ENCODE results near the gene CCDC15. TPM values are rescaled to one million over a fixed set of nuclear protein-coding genes. Genes with fewer than 3 reads are reported as not detected.

The CCDC15 gene
- total RNA-seq, 2 experiments from 2014 or later: 4.2 to 4.8 TPM

DNA sequence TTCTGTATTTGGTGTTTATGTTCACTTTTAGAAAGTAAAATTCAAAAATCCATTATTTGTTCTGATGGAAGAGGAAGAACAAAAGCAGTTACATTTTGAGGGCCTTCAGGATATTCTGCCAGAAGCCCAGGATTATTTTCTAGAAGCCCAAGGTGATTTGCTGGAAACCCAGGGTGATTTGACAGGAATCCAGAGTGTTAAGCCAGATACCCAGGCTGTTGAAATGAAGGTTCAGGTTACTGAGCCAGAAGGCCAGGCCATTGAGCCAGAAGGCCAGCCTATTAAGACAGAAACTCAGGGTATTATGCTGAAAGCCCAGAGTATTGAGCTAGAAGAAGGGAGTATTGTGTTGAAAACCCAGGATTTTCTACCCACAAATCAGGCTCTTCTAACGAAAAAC lies 33.1 kb downstream of the CCDC15 start:
- TF ChIP-seq, protein P1, sequence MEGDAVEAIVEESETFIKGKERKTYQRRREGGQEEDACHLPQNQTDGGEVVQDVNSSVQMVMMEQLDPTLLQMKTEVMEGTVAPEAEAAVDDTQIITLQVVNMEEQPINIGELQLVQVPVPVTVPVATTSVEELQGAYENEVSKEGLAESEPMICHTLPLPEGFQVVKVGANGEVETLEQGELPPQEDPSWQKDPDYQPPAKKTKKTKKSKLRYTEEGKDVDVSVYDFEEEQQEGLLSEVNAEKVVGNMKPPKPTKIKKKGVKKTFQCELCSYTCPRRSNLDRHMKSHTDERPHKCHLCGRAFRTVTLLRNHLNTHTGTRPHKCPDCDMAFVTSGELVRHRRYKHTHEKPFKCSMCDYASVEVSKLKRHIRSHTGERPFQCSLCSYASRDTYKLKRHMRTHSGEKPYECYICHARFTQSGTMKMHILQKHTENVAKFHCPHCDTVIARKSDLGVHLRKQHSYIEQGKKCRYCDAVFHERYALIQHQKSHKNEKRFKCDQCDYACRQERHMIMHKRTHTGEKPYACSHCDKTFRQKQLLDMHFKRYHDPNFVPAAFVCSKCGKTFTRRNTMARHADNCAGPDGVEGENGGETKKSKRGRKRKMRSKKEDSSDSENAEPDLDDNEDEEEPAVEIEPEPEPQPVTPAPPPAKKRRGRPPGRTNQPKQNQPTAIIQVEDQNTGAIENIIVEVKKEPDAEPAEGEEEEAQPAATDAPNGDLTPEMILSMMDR (IDR thresholded peaks at IDR 0.05): no peak
- no peak overlapping the region for H3K27ac Mint-ChIP-seq
- H3K36me3 Mint-ChIP-seq (ENCODE audit: low read depth): peaks cover 25% of the 10 kb centered on the region
- POLR2A ChIA-PET: no interaction called here
- CTCF ChIA-PET: no interaction called here
- no peak for ATAC-seq
- DNase-seq: no peak
- no peak overlapping the region for H3K4me3 Mint-ChIP-seq
- H3K27me3 Mint-ChIP-seq: no peaks in the 10 kb centered on the region
- no peaks in the 10 kb centered on the region for H3K4me1 Mint-ChIP-seq (ENCODE audit: low read depth)
- intact Hi-C loops (cut with micrococcal nuclease): no loop called here
- peaks cover 3% of the 10 kb centered on the region for H3K9me3 Mint-ChIP-seq

GRCh38 chr11:124988063-124988462 lies 34.1 kb downstream of the CCDC15 start:
- ChIA-PET CTCF (no interaction called here), POLR2A (no interaction called here)
- Mint-ChIP-seq H3K36me3 (ENCODE audit: low read depth) (peaks cover 16% of the 10 kb centered on the region), H3K4me1 (ENCODE audit: low read depth) (no peaks in the 10 kb centered on the region), H3K27me3 (no peaks in the 10 kb centered on the region), H3K9me3 (no peaks in the 10 kb centered on the region), H3K27ac (no peak overlapping the region), H3K4me3 (no peak overlapping the region)
- intact Hi-C loops (cut with micrococcal nuclease): no loop called here
- TF ChIP-seq, protein P1 (IDR thresholded peaks at IDR 0.05): no peak
- ATAC-seq (no peak), DNase-seq (no peak)

DNA sequence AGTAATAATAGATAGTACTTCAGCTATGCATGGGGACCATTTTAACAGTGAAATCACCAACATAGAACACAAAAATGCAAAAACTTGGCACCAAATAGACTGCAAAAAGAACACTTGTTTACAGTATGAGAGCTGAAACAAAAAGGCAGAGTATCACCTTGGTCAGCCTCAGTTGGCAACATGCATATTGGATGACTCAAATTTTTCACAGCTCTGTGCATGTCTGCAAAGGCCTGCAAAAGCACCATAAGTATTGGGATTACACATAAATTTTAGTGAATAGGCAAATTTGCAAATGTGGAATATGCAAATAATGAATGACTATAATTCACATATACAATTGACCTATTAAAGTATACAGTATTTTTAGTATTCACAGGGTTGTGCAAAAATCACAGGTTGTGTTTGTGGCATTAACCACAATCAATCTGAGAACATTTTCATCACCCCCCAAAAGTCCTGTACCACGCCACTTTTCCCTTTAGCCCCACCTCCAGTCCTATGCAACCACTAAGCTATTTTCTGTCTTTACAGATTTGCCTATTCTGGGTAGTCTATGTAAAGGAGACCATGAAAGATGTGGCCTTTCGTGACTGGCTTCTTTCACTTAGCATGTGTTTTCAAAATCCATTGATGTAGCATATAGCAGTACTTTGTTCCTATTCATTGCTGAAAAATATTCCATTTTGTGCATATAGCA lies 47.2 kb downstream of the CCDC15 start:
- ChIA-PET CTCF (no interaction called here), POLR2A (no interaction called here)
- Mint-ChIP-seq H3K36me3 (ENCODE audit: low read depth) (peaks cover 32% of the 10 kb centered on the region), H3K9me3 (peaks cover 7% of the 10 kb centered on the region), H3K27ac (no peak overlapping the region), H3K27me3 (no peaks in the 10 kb centered on the region), H3K4me3 (no peak overlapping the region), H3K4me1 (ENCODE audit: low read depth) (no peaks in the 10 kb centered on the region)
- intact Hi-C loops (cut with micrococcal nuclease): no loop called here
- ATAC-seq (no peak), DNase-seq (no peak)
- TF ChIP-seq, protein P1 (IDR thresholded peaks at IDR 0.05): no peak

DNA sequence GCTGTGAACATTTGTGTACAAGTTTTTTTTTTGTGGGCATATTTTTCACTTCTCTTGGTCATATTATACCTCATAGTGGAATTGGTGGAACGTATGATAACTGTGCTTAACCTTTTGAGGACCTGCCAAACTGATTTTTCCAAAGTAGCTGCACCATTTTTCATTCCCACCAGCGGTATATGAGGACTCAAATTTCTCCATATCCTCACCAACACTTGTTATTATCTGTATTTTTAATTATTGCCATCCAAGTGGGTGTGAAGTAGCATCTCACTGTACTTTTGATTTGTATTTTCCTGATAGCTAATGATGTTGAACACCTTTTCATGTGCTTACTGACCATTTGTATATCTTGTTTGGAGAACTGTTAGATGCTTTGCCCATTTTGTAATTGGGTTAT lies 47.8 kb downstream of the CCDC15 start:
- H3K9me3 Mint-ChIP-seq: peaks cover 7% of the 10 kb centered on the region
- ChIA-PET POLR2A (no interaction called here), CTCF (no interaction called here)
- TF ChIP-seq, protein P1 (IDR thresholded peaks at IDR 0.05): no peak
- intact Hi-C loops (cut with micrococcal nuclease): no loop called here
- no peak for ATAC-seq
- H3K4me3 Mint-ChIP-seq: no peak overlapping the region
- DNase-seq: no peak
- peaks cover 37% of the 10 kb centered on the region for H3K36me3 Mint-ChIP-seq (ENCODE audit: low read depth)
- H3K27ac Mint-ChIP-seq: no peak overlapping the region
- H3K27me3 Mint-ChIP-seq: no peaks in the 10 kb centered on the region
- H3K4me1 Mint-ChIP-seq (ENCODE audit: low read depth): no peaks in the 10 kb centered on the region

GRCh38 chr11:125005491-125005890 lies 51.5 kb downstream of the CCDC15 start:
- ChIA-PET POLR2A (no interaction called here), CTCF (no interaction called here)
- peaks cover 46% of the 10 kb centered on the region for H3K36me3 Mint-ChIP-seq (ENCODE audit: low read depth)
- intact Hi-C loops (cut with micrococcal nuclease): no loop called here
- no peak for DNase-seq
- H3K27me3 Mint-ChIP-seq: no peaks in the 10 kb centered on the region
- peaks cover 7% of the 10 kb centered on the region for H3K9me3 Mint-ChIP-seq
- no peak for ATAC-seq
- H3K4me1 Mint-ChIP-seq (ENCODE audit: low read depth): no peaks in the 10 kb centered on the region
- no peak overlapping the region for H3K27ac Mint-ChIP-seq
- TF ChIP-seq, protein P1 (IDR thresholded peaks at IDR 0.05): no peak
- H3K4me3 Mint-ChIP-seq: no peak overlapping the region
